ENCODE results near the gene HDAC4. TPM values are rescaled to one million over a fixed set of nuclear protein-coding genes. Genes with fewer than 3 reads are reported as not detected.
"Not testable (repeated sequence)": the region's sequence is repeated elsewhere in the genome, so short reads cannot be mapped to it uniquely, and the experiment has no call there.

Gene HDAC4
- polyA plus RNA-seq, 10 donors: 10.2 to 15.4 (median 11.9) TPM

DNA sequence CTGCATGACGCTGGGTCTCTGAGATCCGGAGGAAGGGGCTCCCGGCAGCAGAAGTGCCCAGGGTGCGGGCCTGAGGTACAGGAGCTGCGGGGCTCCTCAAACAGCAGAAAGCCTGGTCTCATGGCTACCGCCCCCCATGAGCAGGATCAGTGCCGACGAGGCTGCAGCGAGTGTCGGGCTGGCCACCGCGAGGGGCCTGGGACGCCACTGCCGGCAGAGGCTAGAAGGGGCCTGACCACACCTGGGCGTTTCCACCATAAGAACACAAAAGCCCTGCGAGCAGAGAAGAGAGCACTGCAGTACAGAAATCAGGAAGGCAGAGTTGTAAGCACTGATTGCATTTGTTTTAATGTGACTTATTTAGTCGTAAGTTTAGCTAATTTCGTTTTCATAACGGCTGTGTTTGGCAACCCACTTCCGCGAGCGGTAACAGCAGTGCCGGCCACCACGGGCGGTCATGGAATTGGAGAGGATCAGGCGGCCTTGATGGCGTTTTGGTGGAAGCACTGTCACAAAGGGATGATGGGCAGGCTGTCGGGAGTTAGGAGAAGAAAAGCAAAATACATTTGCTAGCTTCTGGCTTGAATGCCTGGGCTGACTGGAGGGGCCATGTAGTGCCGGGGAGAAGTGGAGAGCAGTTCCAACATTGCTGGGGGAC, 117.4 kb downstream of the HDAC4 start:
- no peak for DNase-seq

DNA sequence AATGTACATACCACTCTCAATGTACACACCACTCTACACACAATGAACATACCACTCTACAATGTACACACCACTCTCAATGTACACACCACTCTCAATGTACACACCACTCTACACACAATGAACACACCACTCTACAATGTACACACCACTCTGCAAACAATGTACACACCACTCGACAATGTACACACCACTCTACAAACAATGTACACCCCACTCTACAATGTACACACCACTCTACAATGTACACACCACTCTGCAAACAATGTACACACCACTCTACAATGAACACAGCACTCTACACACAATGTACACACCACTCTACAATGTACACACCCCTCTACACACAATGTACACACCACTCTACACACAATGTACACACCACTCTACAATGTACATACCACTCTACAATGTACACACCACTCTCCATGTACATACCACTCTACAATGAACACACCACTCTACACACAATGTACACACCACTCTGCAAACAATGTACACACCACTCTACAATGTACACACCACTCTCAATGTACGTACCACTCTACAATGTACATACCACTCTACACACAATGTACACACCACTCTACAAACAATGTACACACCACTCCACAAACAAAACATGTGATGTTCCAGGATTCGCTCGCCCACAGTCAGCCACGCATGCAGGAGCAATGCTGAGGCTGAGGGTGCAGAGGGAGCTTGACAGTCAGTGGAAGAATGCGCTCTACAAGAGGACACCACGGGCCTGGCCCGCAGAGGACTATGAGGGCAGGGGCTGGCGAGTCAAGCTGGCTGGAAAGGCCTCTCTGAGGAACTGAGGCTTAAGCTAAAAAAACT, 118.2 kb downstream of the HDAC4 start:
- no peak for DNase-seq

DNA sequence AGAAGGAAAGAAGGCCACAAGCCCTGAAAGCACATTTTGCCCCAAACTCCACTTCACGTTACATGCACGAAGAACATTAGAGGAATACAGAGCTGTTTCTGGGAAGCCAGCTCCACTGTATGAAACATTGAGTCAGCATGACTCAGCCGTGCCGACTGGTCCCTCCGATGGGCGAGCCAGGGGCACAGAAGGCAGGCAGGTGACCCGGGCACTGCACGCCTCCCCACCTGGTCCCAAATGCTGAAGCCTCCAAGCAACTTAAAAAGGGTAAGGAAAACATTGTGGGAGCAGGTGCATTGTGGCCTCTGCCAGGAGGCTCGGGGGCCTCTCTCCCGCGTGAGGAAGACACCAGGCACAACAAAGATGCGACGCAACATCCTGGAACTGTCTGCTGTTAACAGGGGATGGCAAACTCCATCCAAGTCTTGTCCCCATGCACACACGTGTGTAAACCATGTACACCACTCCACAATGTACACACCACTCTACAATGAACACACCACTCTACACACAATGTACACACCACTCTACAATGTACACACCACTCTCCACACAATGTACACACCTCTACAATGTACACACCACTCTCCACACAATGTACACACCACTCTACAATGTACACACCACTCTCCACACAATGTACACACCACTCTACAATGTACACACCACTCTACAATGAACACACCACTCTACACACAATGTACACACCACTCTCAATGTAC, 120.4 kb downstream of the HDAC4 start:
- DNase-seq: not testable (repeated sequence)

DNA sequence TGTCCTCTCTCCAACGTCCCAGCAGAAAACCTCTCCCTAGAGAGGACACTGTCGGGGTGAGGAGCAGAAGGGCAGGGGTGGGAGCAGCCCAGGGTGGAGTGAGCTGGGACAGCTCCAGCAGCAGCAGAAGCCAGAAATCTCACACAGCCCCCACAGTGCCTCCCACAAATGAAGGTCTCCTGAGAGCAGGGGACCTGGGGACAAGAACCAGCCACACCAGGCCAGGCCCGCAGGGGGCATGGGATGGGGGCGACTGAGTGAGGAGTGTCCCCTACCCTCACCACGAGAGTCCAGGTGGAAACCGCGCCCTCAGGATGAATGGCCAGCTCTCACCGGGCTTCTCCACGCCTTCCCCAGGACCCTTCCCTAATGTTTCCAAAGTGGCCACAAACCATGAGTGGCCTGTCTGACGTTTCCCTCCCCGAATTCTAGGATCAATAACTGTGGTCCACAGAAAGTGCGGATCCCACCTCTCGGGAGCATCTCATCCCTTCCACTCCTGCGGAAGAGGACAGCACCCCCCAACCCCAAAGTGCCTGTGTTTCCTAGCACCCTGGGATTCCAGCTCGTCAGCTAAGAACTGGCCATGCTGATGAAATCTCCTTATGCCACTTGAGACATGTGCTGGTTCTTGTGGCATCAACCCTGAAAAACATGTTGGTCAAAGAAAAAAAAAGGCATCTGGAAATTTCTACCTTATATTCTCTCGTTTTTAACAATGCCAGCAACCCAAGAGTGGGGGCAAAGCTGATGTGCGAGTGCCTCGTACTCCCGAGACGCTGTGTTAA, 121.1 kb downstream of the HDAC4 start:
- DNase-seq: no peak

DNA sequence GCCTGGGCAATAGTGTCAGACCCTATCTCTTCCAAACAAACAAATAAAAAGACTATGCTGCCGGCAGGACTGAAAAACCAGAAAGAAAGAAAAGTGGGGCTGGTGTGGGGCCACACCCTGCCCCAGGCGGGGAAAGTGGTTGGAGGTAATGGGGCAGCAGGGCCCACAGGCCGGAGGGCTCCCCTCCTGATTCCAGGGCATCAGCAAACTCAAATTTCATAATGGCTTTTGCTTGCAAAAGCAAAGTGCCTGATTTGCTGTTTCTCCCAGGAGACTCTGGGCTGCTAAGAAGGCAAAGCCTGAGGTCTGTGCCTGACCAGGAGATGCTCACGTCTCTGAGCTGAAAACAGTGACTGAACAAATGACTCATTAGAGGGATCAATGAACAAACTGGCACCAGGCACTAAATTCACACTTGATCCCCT, 121.9 kb downstream of the HDAC4 start:
- DNase-seq: no peak

DNA sequence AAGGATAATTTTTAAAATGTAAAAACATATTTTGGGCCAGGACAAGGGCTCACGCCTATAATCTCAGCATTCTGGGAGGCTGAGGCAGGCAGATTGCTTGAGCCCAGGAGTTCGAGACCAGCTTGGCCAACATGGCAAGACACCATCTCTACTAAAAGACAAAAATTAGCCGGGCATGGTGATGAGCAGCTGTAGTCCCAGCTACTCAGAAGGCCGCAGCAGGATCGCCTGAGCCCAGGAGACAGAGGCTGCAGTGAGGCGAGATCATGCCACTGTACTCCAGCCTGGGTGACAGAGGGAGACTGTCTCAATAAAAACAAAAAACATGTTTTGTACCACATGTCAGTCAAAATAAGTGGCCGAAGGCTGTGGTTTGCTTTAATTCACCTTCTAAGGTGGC, 122.5 kb downstream of the HDAC4 start:
- DNase-seq: no peak

DNA sequence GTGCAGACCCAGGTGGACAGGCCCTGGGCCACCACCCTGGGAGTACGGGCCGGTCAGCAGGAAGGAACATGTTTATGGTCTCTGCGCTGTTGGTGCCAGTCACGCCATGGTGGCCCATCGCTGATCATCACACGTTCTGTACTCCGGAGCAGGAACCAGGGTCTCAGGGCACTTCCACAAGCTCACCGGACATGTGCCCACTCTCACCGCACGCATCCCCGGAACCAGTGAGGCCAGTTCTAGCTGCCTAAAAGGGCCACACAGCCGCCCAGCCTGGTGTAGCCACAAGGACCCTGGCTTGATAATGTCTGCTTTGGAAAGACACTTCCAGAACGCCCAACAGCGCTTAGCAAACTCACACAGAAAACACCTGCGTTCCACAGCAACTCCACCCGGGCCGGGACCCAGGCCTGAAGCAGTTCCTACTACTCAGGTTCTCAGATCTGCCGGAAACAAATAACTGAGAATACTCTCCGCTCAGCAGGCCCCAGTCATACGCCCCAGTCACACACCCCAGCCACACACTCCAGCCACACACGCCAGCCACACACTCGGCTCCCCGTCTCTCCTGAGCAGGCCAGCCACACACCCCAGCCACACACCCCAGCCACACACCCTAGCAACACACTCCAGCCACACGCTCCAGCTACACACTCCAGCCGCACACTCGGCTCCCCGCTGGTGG, 123.3 kb downstream of the HDAC4 start:
- no peak for DNase-seq

DNA sequence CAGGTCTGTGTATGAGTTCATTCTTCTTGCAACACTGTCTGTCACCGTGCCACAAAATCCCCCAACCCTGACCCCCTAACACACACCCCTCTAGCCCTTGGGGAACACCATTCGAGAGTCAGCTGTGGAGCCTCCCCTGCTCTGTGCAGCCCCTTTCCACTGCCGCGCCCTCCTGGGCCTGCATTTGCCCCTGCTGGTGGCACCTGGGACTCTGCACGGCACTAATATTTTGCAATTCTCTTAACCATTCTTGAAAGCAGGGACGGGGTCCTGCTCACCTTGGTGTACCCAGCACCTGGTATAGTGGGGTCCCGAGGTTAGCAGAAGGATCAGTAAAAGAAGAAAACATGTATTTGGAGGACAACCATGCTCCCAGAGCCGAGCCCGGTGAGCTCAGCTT, 124.0 kb downstream of the HDAC4 start:
- no peak for DNase-seq

DNA sequence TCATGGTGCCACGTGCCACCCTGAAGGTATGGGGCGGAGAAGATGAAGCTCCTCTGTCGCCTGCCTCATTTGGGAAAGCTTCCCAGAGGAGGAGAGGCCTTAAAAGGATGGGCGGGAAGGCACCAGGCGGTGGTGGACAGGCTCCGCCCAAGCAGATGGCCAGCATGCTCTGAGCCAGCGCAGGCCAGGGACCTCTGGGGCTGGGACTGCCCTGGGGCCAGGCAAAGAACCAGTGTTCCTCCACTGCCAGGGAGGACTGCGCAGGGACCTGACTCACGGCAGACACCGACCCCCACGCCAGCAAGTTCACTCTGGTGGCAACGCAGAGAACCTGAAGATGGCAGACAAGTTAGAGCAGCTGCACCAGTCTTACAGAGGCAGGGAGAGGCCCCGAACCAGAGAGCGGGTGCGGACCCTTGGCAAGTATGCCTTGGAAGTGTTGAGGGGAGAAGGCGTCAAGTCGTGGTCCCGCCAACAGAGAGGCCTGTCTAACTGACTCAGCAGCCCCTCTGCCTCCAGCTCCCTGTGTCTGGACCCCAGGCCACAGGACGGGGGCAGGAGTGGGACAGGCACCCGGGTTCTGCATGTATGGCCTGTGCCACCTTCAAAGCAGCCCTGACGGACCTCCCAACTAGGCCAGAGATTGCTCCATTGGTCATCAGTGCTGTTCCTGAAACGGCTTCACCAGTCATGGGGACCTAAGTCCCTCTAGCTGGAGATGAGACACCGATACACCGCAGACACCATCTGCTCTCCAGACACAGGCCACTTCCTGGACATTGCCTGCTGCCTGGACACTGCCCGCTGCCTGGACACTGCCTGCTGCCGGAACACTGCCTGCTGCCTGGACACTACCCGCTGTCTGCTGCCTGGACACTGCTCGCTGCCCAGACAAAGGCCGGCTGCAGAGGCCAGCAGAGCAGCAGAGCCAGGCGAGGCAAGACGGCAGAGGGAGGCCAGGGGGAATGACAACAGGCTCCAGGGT, 124.7 kb downstream of the HDAC4 start:
- peak in 2 of 3 donors; percentile 66 to 77 for DNase-seq

DNA sequence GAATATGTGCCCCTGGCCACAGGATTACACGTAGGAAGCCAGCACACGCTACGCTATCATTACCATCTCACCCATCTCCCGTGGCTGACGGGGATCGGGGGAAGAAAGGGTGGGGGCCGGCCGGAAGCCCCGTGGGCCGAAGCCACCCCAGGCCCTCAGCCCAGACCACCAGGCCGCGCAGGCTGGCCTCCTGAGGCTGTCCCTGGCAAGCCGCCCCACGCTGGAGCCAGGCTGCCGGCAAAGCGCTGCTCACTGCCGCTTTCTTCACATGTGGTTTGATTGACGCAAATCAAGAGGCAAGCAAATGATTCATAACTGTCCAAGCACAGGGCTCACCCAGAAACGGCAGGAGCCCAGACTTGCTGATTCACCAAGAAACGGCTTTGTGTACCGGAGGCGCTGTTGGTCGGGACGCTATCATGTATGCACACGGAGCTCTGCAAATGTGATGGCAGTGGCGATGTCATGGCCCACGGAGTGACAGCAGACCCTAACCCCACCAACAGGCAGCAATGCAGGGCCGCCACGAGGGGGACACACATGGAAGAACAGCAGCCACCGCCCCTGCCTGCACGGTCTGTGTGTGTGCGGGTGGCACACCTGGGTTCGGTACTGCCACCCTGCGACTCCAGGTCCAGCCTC, 125.7 kb downstream of the HDAC4 start:
- peak in 2 of 3 donors; percentile 78 to 94 for DNase-seq

DNA sequence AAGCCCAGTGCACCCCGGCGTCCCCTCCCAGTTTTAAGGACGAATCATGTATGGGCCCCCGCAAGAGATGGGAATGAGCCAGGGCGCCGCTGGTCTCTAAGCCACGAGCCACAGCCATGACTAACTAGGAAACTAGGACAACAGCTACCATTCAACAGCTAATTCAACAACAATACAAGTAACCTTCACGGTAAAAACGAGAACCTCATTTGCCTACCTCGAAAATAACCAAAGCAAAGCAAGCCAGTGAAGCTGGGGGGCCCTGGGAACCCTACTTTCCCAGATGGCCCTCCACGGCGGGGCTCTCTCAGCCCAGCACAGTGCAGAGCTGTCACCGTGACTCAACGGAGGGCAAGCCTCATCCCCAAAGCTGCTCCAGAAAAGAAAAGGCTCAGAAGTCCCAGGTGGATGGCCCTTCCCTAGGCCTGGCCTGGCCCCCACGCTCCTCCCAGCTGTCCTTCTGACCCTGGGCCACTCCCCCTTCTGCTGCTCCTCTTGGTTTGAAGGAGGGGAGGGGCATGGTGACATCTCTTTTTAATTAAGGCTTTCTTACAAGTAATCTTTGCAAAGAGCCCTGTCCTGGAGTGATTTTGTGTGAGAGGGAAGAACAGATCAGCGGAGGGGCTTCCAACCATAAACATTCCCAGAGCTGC, 126.3 kb downstream of the HDAC4 start:
- peak in 1 of 3 donors; percentile 59 for DNase-seq

DNA sequence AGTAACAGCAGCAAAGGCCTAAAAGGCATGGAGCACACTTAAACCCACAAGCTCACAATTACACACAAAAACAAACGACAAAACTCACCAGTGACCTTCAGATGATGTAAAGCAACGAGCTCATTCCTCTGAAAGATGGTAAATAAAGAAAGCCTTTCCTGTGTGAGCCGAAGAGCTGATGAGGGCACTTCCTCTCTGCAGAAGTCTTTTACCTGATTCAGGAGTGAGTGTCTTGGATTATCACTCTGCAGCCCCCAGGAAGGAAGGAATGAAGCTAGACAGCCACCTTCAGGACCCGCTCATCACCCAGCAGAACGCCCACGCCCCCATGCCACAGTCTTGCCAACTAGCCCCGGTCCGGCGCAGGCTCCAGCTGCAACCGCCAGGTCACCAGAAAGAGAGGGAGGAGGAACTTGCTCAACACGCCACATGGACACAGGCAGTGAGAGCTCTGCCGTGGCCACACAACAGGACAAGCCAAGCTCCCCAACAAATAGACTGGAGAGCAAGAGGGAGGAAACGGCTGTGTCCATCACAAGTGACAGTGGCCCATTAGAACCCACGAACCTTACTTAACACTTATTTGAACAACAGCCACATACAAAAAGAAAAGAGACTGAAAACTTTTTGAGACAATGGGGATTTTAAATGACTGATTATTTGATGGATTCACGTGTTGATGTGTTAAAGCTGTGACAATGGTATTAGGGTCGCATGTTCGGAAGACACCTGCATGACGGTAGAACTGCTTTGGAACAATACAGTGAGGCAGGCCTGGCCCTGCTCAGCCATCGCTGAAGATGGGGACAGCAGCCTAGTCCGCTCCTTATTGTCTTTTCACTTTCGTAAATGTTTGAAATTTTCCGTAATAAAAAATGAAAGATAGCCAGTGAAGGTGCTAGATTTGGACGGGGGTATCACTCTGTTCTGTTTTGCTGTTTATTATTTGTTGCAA, 127.3 kb downstream of the HDAC4 start:
- no peak for DNase-seq

DNA sequence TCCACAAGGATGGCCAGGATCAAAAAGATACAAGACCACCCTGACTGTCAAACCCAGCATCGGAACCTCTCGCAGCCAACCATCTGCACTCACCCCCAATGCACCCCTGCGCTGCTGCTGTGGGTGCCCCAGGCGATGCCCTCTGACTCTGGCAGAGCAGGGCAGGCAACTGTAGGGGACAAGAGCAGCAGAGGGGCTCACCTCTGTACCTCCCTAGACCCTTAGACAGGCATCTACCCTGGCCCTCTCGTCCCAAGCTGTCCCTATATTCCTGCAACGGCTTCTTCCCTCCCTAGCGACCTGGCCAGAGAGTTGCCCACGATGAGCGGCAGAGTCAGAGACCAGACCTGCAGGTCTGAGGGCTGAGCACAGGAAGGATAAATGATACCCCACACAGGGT, 128.2 kb downstream of the HDAC4 start:
- DNase-seq: no peak

DNA sequence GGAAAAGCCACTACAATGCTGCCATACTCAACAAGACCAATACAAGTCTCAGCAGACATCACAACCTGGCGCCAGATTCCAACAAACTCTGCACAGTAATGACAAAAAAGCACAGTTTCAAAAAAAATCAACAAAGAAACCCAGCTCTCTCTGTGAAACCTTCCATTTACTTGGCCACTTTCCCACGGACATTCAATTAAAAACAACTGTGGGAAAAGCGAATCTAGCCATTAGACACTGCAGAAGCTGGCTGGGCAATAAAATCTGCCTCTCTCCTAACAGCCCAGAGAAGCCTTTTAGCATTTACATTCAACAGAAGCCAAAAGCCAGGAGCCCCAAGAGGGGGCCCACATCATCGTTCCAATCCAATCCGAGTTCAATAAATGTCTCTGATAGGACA, 128.9 kb downstream of the HDAC4 start:
- DNase-seq: peak in 2 of 3 donors; percentile 56 to 73

DNA sequence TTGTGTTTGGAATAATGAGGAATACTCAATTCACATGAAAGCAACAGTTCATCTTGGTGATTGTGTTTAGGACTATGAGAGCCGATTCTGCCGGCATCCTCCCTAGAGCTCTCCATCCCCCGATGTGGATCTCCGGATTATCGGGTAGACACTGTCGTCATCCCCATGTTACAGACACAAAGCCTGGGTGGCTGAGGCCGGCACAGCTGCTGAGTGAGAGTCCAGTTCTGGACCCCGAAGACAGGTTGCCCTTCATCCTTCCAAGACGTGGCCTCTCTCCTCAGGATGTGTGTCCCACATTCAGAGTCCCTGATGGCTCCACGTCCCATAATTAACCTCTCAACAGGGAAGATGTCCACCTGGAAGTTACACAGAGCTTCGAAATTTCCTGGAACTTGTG, 129.3 kb downstream of the HDAC4 start:
- no peak for DNase-seq

DNA sequence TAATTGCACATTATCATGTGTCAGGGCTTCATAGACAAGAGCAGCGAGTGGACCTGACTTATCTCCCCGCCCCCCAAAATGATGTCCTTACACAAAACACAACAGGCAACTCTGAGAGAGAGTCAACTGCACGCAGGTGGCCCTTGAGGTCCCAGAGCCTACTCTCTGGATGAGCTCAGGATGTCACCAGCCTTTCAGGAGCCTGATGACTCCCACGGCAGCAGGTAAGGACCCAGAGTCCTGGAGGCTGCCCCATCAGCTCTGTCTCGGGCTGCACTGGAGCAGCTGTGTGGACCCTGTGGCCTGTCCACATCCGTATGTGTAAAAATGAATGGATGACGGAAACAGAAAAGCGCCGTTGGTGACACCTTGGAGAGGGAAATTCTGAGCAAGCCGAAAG, 130.9 kb downstream of the HDAC4 start:
- no peak for DNase-seq

DNA sequence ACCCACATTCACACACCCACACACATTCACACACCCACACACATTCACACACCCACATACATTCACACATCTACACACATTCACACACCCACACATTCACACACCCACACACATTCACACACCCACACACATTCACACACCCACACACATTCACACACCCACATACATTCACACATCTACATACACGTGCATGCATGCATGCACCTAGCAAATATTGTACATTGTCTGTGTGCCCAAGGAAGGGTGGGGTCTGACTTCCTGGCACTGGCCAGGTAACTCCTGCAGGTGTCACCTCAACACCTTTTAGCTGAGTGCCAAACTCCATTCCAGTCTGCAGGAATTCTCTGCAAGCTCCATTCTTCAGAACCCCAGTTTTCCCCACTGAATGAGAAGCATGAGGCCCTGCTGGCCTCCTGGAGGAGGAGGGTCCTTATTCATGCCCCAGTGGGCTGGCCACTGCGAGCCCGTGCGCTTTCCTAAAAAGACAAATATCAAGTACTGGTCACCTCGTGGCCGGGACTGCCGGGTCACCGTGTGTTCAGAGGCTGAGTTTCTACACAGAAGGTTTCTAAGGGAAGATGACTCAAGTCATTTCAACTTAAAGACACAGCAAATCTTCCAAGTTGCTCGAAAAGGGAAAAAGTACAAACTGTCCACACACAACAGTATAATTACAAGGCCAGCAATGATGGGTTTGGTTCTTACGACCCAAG, 131.5 kb downstream of the HDAC4 start:
- DNase-seq: no peak
